Retinal pigment epithelial cell (primary cell): Measurements from ENCODE around the gene FBXO21.

Source experiments
- DNase-seq: peaks from one replicate; pipeline ENCODE4 v3.0.0-alpha.2; 2010; ENCODE audit warnings: low read depth
- H3K4me3 ChIP-seq: 2 replicates; pipeline ENCODE4 v1.5.1; 2011; ENCODE audit warnings: mild to moderate bottlenecking, low read length, control low read depth, moderate library complexity
- TF ChIP-seq, protein P1 (sequence below): conservative IDR thresholded peaks from 2 replicates; pipeline ENCODE4 v1.5.1; 2011; ENCODE audit warnings: low read depth, low read length, control low read depth, inconsistent platforms

Gene FBXO21

GRCh38 chr12:117178745-117179144 is 11.5 kb downstream of the FBXO21 start:
- TF ChIP-seq, protein P1, sequence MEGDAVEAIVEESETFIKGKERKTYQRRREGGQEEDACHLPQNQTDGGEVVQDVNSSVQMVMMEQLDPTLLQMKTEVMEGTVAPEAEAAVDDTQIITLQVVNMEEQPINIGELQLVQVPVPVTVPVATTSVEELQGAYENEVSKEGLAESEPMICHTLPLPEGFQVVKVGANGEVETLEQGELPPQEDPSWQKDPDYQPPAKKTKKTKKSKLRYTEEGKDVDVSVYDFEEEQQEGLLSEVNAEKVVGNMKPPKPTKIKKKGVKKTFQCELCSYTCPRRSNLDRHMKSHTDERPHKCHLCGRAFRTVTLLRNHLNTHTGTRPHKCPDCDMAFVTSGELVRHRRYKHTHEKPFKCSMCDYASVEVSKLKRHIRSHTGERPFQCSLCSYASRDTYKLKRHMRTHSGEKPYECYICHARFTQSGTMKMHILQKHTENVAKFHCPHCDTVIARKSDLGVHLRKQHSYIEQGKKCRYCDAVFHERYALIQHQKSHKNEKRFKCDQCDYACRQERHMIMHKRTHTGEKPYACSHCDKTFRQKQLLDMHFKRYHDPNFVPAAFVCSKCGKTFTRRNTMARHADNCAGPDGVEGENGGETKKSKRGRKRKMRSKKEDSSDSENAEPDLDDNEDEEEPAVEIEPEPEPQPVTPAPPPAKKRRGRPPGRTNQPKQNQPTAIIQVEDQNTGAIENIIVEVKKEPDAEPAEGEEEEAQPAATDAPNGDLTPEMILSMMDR: no peak
- DNase-seq: no peak
- H3K4me3 ChIP-seq: no peak overlapping the region

GRCh38 chr12:117178301-117178700 is 12.0 kb downstream of the FBXO21 start:
- H3K4me3 ChIP-seq: no peak overlapping the region
- TF ChIP-seq, protein P1: no peak
- no peak for DNase-seq

GRCh38 chr12:117172168-117172567 is 18.1 kb downstream of the FBXO21 start:
- DNase-seq: no peak
- no peak overlapping the region for H3K4me3 ChIP-seq
- TF ChIP-seq, protein P1: no peak

GRCh38 chr12:117171499-117172162 is 18.6 kb downstream of the FBXO21 start:
- no peak for DNase-seq
- no peak overlapping the region for H3K4me3 ChIP-seq
- TF ChIP-seq, protein P1: no peak

DNA sequence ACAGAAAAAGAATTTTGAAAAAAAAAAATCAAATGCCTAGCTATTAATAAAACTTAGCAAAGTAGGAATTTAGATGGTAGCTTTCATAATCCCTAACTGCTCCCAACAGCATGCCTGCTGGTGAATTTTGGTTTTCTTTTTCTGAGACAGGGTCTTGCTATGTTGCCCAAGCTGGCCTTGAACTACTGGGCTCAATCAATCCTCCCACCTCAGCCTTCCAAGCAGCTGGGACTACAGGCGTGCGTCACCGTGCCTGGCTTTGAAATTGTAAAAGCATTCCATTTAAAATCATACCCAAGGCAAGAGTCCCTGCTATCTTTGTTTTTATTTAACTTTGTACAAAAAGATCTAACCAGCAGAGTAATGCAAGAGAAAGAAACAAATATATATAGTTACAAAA is 20.7 kb downstream of the FBXO21 start:
- TF ChIP-seq, protein P1: no peak
- no peak for DNase-seq
- H3K4me3 ChIP-seq: no peak overlapping the region

DNA sequence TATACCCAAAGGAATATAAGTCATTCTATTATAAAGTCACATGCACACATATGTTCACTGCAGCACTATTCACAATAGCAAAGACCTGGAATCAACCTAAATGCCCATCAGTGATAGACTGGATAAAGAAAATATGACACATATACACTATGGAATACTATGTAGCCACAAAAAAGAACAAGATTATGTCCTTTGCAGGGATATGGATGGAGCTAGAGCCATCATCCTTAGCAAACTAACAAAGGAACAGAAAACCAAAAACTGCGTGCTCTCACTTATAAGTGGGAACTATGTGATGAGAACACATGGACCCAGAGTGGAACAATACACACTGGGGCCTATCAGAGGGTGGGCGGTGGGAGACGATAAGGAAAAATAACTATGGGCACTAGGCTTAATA is 21.3 kb downstream of the FBXO21 start:
- no peak overlapping the region for H3K4me3 ChIP-seq
- DNase-seq: no peak
- TF ChIP-seq, protein P1: no peak

DNA sequence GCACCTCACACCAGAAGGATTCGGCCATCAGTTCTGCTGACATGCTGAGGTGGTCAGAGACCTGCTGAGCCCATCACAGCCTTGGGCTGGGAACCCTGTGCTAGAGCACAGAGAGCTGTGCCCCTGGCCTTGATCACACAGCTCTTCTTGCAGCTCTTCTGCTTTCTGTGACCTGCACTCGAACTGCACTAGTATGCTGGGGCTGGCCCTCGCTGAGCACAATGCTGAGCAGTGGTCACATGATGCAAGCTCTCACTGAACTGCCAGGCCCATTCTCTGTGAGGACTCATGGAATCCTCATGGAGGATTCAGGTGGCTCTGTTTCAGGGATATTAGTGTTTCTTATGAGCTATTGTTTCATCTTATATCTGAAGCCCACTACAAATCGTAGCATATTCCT is 22.5 kb downstream of the FBXO21 start:
- no peak for DNase-seq
- TF ChIP-seq, protein P1: no peak
- H3K4me3 ChIP-seq: no peak overlapping the region
